Epithelial cell of esophagus (primary cell): ENCODE measurements around the gene ZFTA.

ENCODE experiments used
- DNase-seq: peaks from one replicate; pipeline ENCODE4 v3.0.0; 2010; ENCODE audit warnings: low read depth
- H3K4me3 ChIP-seq: 2 replicates; pipeline ENCODE4 v1.5.1; 2011; ENCODE audit warnings: mild to moderate bottlenecking, low read length, control low read depth
- TF ChIP-seq, protein P1 (sequence below): IDR thresholded peaks from 2 replicates; pipeline ENCODE4 v1.5.1; 2011; ENCODE audit warnings: low read depth, mild to moderate bottlenecking, low read length, control low read depth, inconsistent platforms; ENCODE audit not compliant: insufficient read depth; ENCODE audit errors: missing control alignments

ZFTA gene

DNA sequence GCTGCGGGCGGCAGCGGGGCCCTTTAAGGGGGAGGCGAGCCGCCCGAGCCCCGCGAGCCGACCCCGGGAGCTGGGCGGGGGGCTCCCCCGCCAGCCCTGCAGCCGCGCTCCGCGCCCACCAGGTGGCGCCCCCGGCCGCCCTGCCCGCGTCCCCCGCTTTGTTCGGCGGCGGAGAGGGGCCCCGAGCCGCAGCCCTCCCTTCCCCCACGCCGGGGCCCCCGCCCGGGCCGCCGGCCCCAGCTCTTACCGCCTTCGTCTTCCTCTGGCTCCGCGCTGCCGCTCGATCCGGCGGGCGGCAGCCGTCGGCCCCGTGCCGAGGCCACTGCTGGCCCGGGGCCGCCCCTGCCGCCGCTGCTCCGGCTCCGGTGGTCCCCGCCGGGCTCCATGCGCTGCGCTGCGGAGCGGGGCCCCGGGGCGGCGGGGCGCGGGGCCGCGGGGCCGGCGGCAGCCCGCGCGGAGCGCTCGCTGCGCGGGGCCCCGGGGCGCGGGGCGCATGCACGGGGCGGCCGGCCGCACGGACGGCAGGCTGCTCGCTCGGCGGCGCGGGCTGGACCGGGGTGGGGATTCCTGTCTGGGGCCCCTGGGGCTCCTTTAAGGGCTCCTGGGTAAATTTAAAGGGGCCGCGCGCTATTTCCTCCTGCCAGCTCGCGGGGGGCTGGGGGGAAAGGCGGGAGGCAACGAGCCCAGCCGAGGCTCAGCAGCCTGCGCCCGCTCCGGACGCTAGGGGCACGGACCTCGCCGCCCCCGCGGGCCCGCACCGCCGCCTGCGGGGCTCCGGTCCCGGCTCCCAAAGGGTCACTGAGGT lies at the start of gene ZFTA:
TSS of gene ZFTA (minus strand) at position 539 of the 805 bp plus-strand sequence. CDS start at position 386, 153 bp downstream.
- peak; percentile 56 for DNase-seq
- H3K4me3 ChIP-seq: peak within 1 kb of the TSS; percentile 66
- TF ChIP-seq, protein P1, sequence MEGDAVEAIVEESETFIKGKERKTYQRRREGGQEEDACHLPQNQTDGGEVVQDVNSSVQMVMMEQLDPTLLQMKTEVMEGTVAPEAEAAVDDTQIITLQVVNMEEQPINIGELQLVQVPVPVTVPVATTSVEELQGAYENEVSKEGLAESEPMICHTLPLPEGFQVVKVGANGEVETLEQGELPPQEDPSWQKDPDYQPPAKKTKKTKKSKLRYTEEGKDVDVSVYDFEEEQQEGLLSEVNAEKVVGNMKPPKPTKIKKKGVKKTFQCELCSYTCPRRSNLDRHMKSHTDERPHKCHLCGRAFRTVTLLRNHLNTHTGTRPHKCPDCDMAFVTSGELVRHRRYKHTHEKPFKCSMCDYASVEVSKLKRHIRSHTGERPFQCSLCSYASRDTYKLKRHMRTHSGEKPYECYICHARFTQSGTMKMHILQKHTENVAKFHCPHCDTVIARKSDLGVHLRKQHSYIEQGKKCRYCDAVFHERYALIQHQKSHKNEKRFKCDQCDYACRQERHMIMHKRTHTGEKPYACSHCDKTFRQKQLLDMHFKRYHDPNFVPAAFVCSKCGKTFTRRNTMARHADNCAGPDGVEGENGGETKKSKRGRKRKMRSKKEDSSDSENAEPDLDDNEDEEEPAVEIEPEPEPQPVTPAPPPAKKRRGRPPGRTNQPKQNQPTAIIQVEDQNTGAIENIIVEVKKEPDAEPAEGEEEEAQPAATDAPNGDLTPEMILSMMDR: peak; percentile 5

DNA sequence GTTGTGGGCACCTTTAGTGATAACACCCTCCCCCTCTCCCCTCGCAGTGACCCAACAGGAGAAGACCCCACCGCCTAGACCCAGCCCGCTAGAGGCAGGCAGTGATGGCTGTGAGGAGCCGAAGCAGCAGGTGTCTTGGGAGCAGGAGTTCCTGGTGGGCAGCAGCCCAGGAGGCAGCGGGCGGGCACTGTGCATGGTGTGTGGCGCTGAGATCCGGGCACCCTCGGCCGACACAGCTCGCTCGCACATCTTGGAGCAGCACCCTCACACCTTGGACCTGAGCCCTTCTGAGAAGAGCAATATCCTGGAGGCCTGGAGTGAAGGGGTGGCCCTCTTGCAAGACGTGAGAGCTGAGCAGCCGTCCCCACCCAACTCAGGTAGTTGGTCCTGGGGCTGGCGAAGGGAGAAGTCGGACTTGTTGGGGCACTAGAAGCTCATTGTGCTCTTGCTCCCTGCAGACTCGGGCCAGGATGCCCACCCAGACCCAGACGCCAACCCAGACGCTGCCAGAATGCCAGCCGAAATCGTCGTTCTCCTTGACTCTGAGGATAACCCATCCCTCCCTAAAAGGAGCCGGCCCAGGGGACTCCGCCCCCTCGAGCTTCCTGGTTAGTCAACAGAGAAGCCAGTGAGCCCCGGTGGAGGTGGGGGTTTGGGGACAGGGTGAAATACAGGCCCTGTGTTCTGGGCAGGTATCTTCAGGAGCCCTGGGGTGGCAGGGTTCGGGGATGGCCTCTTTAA lies 49.4 kb upstream of the ZFTA start:
- H3K4me3 ChIP-seq: no peak overlapping the region
- DNase-seq: no peak
- TF ChIP-seq, protein P1: no peak

DNA sequence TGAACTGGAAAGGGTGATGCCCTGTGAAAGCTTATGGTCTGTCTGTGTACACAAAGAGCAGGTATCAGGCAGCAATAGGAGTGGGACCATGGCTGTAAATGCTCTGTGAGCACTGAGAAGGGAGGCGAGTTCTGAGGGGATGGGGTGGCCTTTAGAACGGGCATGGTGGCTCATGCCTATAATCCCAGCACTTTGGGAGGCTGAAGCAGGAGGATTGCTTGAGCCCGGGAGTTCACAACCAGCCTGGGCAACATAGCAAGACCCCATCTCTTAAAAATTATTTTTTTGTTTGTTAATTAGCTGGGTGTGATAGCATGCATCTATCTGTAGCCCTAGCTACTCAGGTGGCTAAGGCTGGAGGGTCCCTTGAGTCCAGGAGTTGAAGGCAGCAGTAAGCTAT lies 48.2 kb upstream of the ZFTA start:
- TF ChIP-seq, protein P1: no peak
- DNase-seq: no peak
- no peak overlapping the region for H3K4me3 ChIP-seq

DNA sequence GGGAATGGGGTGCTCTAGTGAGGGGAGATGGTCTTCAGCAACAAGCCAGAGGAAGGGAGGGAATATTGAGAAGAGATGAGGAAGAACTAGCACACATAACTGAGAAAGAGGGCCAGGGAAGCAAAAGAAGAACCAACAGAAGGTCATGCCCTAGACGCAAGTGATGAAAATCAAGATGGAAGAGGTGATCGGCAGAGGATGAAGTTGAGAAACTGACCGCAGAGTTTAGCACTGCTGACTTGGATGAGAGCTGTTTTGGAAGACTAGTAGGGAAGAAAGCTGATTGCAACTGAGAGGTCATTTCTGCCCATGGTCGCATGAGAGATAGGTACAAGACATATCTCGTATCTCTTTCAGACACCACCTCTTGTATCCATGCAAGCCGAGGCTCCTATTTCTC lies 47.6 kb upstream of the ZFTA start:
- no peak for DNase-seq
- TF ChIP-seq, protein P1: no peak
- no peak overlapping the region for H3K4me3 ChIP-seq

DNA sequence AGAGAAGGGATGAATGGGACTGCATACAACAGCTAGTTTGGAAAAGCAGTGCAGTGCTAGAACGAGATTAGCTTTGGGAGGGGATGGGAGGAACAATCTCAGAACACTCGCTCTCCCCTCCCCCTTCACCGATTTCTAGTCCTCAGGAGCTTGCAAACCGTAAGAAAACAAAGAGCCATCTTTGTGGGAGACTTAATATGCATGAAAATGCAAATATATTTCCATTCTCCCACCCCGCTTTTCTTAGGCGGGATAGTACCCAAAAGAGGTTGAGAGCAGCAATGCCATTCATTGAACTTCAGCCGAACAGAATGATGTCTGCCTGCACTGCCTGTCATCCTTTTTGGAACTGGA lies 45.8 kb upstream of the ZFTA start:
- H3K4me3 ChIP-seq: peak overlapping the region; percentile 77
- DNase-seq: no peak
- TF ChIP-seq, protein P1: no peak

DNA sequence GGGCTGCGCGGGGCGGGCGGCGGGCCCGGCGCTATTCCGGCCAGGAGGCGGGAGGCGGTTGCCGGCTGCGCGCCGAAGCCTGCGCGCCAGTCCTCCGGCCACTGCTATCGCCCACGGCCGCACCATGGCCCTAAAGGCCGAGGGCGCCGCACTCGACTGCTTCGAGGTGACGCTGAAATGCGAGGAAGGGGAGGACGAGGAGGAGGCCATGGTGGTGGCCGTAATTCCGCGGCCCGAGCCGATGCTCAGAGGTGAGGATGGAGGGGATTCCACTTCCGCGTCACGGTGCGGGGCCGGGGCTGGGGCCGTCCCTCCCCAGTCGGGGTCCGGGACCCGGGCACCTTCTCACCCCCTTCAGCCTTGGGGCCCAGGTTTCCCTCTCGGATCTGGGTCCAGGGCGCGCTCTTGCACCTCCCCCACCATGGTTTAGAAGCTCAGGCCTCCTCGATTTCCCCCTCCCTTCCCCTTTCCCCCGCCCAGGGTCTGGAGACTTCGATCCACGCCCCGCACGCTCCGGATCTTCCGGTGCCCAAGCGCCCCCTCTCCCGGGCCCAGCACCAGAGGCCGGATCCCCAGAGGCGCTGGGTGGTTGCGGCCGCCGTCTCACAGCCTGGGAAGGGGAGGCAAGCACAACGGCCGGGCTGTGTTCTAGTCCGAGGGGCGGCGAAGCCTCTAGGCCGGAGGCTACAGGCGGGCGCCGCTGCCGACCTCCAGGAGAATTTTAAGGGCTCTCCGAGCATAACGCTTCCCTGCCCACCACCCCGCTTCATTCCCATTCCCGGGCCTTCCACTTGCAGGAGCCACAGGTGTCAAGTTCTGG lies 45.2 kb upstream of the ZFTA start:
- peak overlapping the region; percentile 77 for H3K4me3 ChIP-seq
- TF ChIP-seq, protein P1: no peak
- DNase-seq: peak; percentile 37
